HG03575 (cell line): ENCODE data around the gene TDRD6.
"Not testable (repeated sequence)": the region's sequence is repeated elsewhere in the genome, so short reads cannot be mapped to it uniquely, and the experiment has no call there.

ENCODE experiments used
- ATAC-seq: cut with Tn5 transposase; IDR thresholded peaks from one replicate; pipeline ENCODE4 v1.9.1; 2021; ENCODE audit not compliant: unreplicated experiment, insufficient number of reproducible peaks, low FRiP score; ENCODE audit errors: extremely low read depth

Gene TDRD6

DNA sequence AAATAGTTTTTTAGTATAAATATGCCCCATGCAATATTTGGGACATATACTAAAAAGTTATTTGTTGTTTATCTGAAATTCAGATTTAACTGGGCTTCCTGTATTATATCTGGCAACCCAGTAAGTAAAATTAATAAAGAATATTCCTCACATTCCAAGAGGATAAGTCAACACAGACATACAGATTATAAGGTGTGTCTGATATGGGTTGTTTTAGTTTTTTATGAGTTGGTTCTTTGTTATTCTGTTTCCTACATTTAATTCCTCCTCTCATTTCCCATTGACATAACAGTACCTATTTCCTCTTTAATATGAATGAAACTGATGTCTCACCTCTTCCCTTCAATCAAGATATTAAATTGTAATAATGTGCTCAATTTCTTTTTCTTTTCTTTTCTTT is 49.2 kb downstream of the TDRD6 start:
- ATAC-seq: no peak

DNA sequence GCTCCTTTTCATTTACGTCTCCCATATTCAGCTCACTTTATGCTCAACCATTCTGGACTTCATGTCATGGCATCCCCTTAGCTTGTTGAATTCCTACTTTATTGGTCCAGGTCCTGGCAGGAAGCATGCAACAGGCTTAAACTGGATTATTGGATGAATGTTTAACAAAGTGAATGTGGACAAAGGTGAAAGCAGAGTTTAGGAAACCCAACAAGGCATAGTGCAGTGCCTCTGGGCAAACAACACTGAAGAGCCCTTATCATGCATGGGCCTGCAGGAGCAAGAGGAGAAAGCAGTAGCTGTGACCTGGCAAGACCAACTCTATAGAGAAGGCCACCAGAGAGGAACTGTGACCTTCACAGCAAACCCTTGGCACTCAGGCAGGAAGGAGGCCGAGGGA is 53.8 kb downstream of the TDRD6 start:
- ATAC-seq: no peak

DNA sequence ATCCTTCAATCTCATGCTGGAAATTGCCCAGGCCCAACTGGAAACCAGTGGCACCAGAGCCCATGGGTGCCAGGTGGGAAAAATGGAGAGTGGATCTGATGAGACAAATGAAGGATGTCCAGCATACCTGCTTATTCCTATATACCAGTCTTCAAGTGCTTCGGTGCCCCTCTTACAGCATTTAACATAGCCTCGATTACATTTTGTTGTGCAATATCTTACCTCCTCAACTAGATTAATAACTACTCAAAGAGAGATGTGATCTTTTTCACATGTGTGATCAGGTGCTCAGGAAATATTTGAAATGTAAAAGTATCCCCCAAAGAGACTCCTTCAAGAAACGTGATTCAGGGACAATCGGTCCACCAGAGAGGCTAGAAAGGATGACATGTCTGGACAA is 54.2 kb downstream of the TDRD6 start:
- ATAC-seq: no peak

GRCh38 chr6:46743425-46744158 is 55.9 kb downstream of the TDRD6 start:
- no peak for ATAC-seq

GRCh38 chr6:46744159-46744725 is 56.6 kb downstream of the TDRD6 start:
- ATAC-seq: not testable (repeated sequence)

- no peak for ATAC-seq
These were observed 58.3 kb downstream of the TDRD6 start for GRCh38 chr6:46745973-46746372.

- no peak for ATAC-seq
These were observed 59.0 kb downstream of the TDRD6 start, which contains the start of gene ANKRD66 for GRCh38 chr6:46746696-46747095. Gene ANKRD66 (plus strand): TSS chr6:46746933. CDS start chr6:46751949, 5,016 bp downstream.

- no peak for ATAC-seq
These were observed 61.3 kb downstream of the TDRD6 start for GRCh38 chr6:46748940-46749503.

DNA sequence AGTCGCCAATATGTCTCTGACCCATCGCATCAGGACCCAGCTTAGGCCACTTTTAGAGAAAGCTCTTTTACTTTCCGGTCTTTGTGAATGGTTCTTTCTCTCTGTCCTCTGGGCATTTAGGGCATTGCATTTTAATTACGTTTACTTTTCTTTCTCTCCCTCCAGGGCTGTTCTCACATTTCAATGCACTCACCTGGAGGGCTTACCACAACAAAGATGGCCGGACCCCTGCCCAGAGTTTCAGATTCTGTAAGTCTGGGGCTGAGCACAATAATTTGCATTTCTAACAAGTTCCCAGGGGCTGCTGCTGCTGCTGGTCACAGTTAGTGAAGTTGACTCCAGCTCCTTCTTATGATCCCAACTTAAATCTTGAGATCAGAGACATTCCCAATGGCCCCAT is 62.0 kb downstream of the TDRD6 start:
- no peak for ATAC-seq

DNA sequence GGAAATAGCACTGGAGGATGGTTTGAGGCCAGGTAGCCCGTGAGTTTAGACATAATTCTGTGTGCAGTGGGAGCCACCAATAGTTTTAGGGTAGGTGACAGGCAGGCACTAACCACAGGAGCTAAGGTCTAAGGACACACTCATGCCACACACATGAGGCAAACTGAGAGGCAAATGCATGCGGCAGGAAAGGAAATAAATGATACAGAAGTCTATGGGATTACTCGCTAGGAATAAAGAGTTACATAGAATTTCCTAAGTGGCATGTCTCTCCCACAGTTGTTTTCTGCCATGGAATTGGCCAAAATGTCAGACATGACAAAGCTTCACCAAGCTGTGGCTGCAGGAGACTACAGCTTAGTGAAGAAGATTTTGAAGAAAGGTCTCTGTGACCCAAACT is 64.0 kb downstream of the TDRD6 start:
- ATAC-seq: no peak
